K562 (cell line): ENCODE measurements around the gene KCNK16. TPM values are rescaled to one million over a fixed set of nuclear protein-coding genes. Genes with fewer than 3 reads are reported as not detected.

Experiments used
- ATAC-seq: fragments of 200-7000 bp; cut with Tn5 transposase; 3 replicates; pipeline ENCODE4 v1.9.1; 2020; ENCODE audit warnings: moderate library complexity
- BruUV-seq: library from RNA; stranded (reverse); fragments of 400-500 nt; replicated peaks from 2 replicates; lab custom pipeline; 2021; lab: Mats Ljungman, UMichigan
- CTCF ChIA-PET: fragments of 300-600 bp; formaldehyde crosslinking; extraction: SDS; loops from one replicate; lab custom pipeline; 2021; ENCODE audit warnings: low intra/inter-chr PET ratio; lab: Yijun Ruan, JAX
- POLR2A ChIA-PET: fragments of 300-600, 350-650 bp; sonication (Branson Sonifier 250); formaldehyde crosslinking; extraction: SDS; loops from one replicate; lab custom pipeline; 2021; ENCODE audit warnings: antibody characterized with exemption, inconsistent platforms; lab: Yijun Ruan, JAX
- DNase-seq, 4 experiments: peaks; one replicate each; pipeline versions ENCODE4 v3.0.0 to v3.0.0-alpha.2; 2011 to 2018; ENCODE audit warnings: low spot score in 3 of 4, mixed read lengths in 3 of 4; ENCODE audit errors: extremely low read depth in 1 of 4
- FAIRE-seq: peaks from 2 replicates; lab custom pipeline; 2011; peaks lifted over from hg19 to GRCh38; lab: Jason Lieb, UNC
- H2AFZ ChIP-seq: 2 replicates; pipeline ENCODE4 v1.6.0; 2011; ENCODE audit warnings: low read depth, low read length, control low read depth, inconsistent platforms
- H3K27ac ChIP-seq: fragments of 200-600 bp; 3 replicates; pipeline ENCODE4 v1.8.0; 2011; ENCODE audit warnings: low read depth, mild to moderate bottlenecking, control low read depth, inconsistent platforms, low read length, moderate library complexity, mixed read lengths; ENCODE audit errors: extremely low read depth
- H3K27me3 ChIP-seq, 2 experiments: fragments of 300-600 bp in 1 of 2; 2 replicates in 1 of 2; 3 replicates in 1 of 2; pipeline versions ENCODE4 v1.6.0 to v1.8.0; 2011; ENCODE audit warnings: inconsistent platforms in 2 of 2, low read length in 2 of 2, mild to moderate bottlenecking in 1 of 2, mixed read lengths in 1 of 2, moderate library complexity in 1 of 2; ENCODE audit not compliant: control insufficient read depth in 2 of 2, insufficient read depth in 2 of 2
- H3K36me3 ChIP-seq: fragments of 300-600 bp; 3 replicates; pipeline ENCODE4 v1.8.0; 2011; ENCODE audit warnings: mild to moderate bottlenecking, low read length, inconsistent platforms; ENCODE audit not compliant: control insufficient read depth, insufficient read depth
- H3K4me1 ChIP-seq, 2 experiments: fragments of 200-600 bp in 1 of 2; replicated peaks in 1 of 2; 2 replicates in 1 of 2; 3 replicates in 1 of 2; pipeline versions ENCODE4 v1.5.1 to v1.8.0; 2011; ENCODE audit warnings: inconsistent platforms in 2 of 2, low read length in 2 of 2, mild to moderate bottlenecking in 1 of 2, mixed read lengths in 1 of 2, moderate library complexity in 1 of 2; ENCODE audit not compliant: control insufficient read depth in 2 of 2, insufficient read depth in 2 of 2
- H3K4me2 ChIP-seq: 2 replicates; pipeline ENCODE4 v1.6.1; 2011; ENCODE audit warnings: low read length, control low read depth, inconsistent platforms, mixed read lengths; ENCODE audit not compliant: insufficient read depth
- H3K4me3 ChIP-seq: fragments of 200-600 bp; sonication (generic), shearing (Covaris generic); 2 replicates; pipeline ENCODE4 v1.5.1; 2016; ENCODE audit warnings: control low read depth, inconsistent platforms
- H3K79me2 ChIP-seq: fragments of 200-600 bp; 3 replicates; pipeline ENCODE4 v1.8.0; 2011; ENCODE audit warnings: low read length, inconsistent platforms; ENCODE audit not compliant: control insufficient read depth, insufficient read depth
- H3K9ac ChIP-seq, 2 experiments: 2 replicates each; pipeline versions ENCODE4 v1.6.0 to v1.6.1; 2011; ENCODE audit warnings: low read depth in 2 of 2, low read length in 2 of 2, control low read depth in 1 of 2, inconsistent platforms in 1 of 2, mild to moderate bottlenecking in 1 of 2, mixed read lengths in 1 of 2; ENCODE audit not compliant: insufficient read depth in 1 of 2
- H3K9me1 ChIP-seq: one replicate; pipeline ENCODE4 v1.6.0; 2011; ENCODE audit warnings: inconsistent platforms, mild to moderate bottlenecking, low read length, moderate library complexity; ENCODE audit not compliant: control insufficient read depth, insufficient read depth
- H3K9me3 ChIP-seq: replicated peaks from 2 replicates; pipeline ENCODE4 v1.5.1; 2011; ENCODE audit warnings: low read depth, low read length, inconsistent platforms; ENCODE audit not compliant: control insufficient read depth, insufficient read depth
- H4K20me1 ChIP-seq: replicated peaks from 2 replicates; pipeline ENCODE4 v1.6.1; 2011; ENCODE audit warnings: low read length, inconsistent platforms, mixed read lengths; ENCODE audit not compliant: control insufficient read depth, insufficient read depth
- BCL6 ChIP-seq: fragments of 250-450 bp; sonication (Bioruptor Pico); IDR thresholded peaks from 2 replicates; pipeline ENCODE4 v1.4.0; 2020
- PYGO2 ChIP-seq: fragments of 450-650 bp; IDR thresholded peaks from 2 replicates; pipeline ENCODE4 v1.6.1; 2016; ENCODE audit warnings: mild to moderate bottlenecking, missing genetic modification characterization, moderate library complexity, missing compliant biosample characterization
- RAD51 ChIP-seq: fragments of 450-650 bp; IDR thresholded peaks from 2 replicates; pipeline ENCODE4 v1.7.1; 2016; ENCODE audit warnings: low read depth, mild to moderate bottlenecking, borderline replicate concordance
- TAF1 ChIP-seq: IDR thresholded peaks from 2 replicates; pipeline ENCODE4 v1.6.1; 2011; ENCODE audit warnings: mild to moderate bottlenecking, low read length, moderate library complexity; ENCODE audit not compliant: insufficient read depth, control insufficient read depth, severe bottlenecking; ENCODE audit errors: extremely low read depth
- TOE1 ChIP-seq, 2 experiments: fragments of 450-650 bp in 1 of 2; sonication (generic) in 1 of 2; formaldehyde crosslinking in 1 of 2; IDR thresholded peaks; 2 replicates each; pipeline versions ENCODE4 v1.7.1 to v1.8.0; 2016 to 2022; ENCODE audit warnings: borderline replicate concordance in 2 of 2, mild to moderate bottlenecking in 2 of 2, antibody characterized with exemption in 1 of 2, inconsistent platforms in 1 of 2, low read depth in 1 of 2, missing genetic modification reagents in 1 of 2, moderate library complexity in 1 of 2
- ZNF75A ChIP-seq: fragments of 450-650 bp; formaldehyde crosslinking; IDR thresholded peaks from 2 replicates; pipeline ENCODE4 v1.4.0; 2020; ENCODE audit warnings: mild to moderate bottlenecking
- WGBS: fragments of 100-300 bp; shearing (Covaris generic); methylation state at CpG from one replicate; pipeline ENCODE4 v1.1.6; 2016; ENCODE audit warnings: low coverage, mixed read lengths; ENCODE audit not compliant: insufficient coverage; ENCODE audit errors: missing lambda C conversion rate; 5-methylcytosine and 5-hydroxymethylcytosine counted together
- in situ Hi-C: fragments of 300-500 bp; cut with MboI; formaldehyde crosslinking; loops from 4 replicates; pipeline ENCODE4 v1.15.0; 2018; ENCODE audit warnings: inconsistent platforms, mixed read lengths
- intact Hi-C: fragments of 100-400 bp; cut with micrococcal nuclease; formaldehyde crosslinking; loops from 2 replicates; pipeline ENCODE4 v1.14.2; 2022
- polyA plus RNA-seq, 8 experiments: library from polyadenylated mRNA; depleted of rRNA in 4 of 8; stranded (reverse) in 5 of 8; unstranded in 3 of 8; fragments of >200 nt; fragmentation: Nextera tagmentation in 2 of 8; fragmentation: Illumina TruSeq in 1 of 8; extraction: Ambion mirVana in 2 of 8; extraction: Trizol in 1 of 8; gene quantifications; 2 replicates each; pipeline versions ENCODE4 v1.2.1 to v1.2.3, GENCODE V29; 2011 to 2014; ENCODE audit warnings: inconsistent platforms in 1 of 8, missing spikeins in 1 of 8
- total RNA-seq, 7 experiments: library from RNA; depleted of rRNA in 6 of 7; stranded (reverse); fragments of >200 nt in 6 of 7; fragmentation: Illumina TruSeq in 2 of 7; extraction: Trizol in 2 of 7; gene quantifications; 2 replicates each; pipeline versions ENCODE4 v1.2.1 to v1.2.3, GENCODE V29; 2011 to 2021; ENCODE audit warnings: low replicate concordance in 1 of 7
- TF ChIP-seq, protein P1 (sequence below): sonication (generic); formaldehyde crosslinking; IDR thresholded peaks from 2 replicates; pipeline ENCODE4 v1.9.0; 2022; ENCODE audit warnings: mild to moderate bottlenecking, missing genetic modification reagents
- TF ChIP-seq, protein P2 (sequence below): fragments of 450-650 bp; formaldehyde crosslinking; IDR thresholded peaks from 2 replicates; pipeline ENCODE4 v1.4.0; 2020; ENCODE audit warnings: mild to moderate bottlenecking, mixed read lengths
- TF ChIP-seq, protein P3 (sequence below): sonication (generic); formaldehyde crosslinking; IDR thresholded peaks from 2 replicates; pipeline ENCODE4 v1.5.0; 2020; ENCODE audit warnings: missing genetic modification reagents
- TF ChIP-seq, protein P4 (sequence below): fragments of 450-650 bp; IDR thresholded peaks from 2 replicates; pipeline ENCODE4 v1.6.1; 2016; ENCODE audit warnings: antibody characterized with exemption

KCNK16 gene
- total and polyA plus RNA-seq, 9 of the 15 experiments (the other 6 are each of a cell fraction or from before 2014, with no cell fraction given): not detected

DNA sequence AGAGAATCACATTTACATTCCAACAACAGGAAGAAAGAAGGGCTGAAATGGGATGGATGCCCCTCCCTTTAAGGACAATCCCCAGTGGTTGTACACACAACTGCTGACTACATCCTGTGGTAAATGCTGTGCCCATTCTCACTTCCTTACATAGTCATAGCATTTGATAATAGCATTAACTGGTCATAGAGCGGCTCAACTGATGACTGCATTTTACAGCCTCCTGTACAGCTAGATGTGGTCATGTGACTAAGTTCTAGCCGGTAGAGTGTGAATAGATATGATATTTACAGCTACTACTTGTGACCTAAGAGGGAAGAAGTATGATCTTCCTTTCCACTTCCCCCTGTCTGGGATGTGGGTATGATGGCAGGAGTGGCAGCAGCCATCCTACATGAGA is 33.0 kb downstream of the KCNK16 start:
- 0% methylated on average over 2 of the region's 2 CpGs for WGBS
- Histone ChIP-seq H2AFZ (no peak overlapping the region), H3K27ac (no peak overlapping the region), H3K4me1 (no peaks in the 10 kb centered on the region), H3K4me2 (no peak overlapping the region), H3K79me2 (no peaks in the 10 kb centered on the region), H3K9me3 (no peaks in the 10 kb centered on the region), H3K9me1 (no peaks in the 10 kb centered on the region), H3K27me3 (peaks cover 64 to 69% of the 10 kb centered on the region in 2 experiments), H3K9ac (no peak overlapping the region), H3K4me3 (no peak overlapping the region), H3K36me3 (no peaks in the 10 kb centered on the region), H4K20me1 (peaks cover 11% of the 10 kb centered on the region; the same call in 1 of the 2 replicates)
- DNase-seq (no peak), FAIRE-seq (peak; percentile 59), ATAC-seq (no peak)
- ChIA-PET CTCF (no interaction called here), POLR2A (no interaction called here)
- intact Hi-C loops (no loop called here), in situ Hi-C loops (no loop called here)
- no TSS peak for BruUV-seq
- TF ChIP-seq, protein P1, sequence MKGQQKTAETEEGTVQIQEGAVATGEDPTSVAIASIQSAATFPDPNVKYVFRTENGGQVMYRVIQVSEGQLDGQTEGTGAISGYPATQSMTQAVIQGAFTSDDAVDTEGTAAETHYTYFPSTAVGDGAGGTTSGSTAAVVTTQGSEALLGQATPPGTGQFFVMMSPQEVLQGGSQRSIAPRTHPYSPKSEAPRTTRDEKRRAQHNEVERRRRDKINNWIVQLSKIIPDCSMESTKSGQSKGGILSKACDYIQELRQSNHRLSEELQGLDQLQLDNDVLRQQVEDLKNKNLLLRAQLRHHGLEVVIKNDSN (CRISPR knock-in tag): peak; percentile 48
- TF ChIP-seq TAF1: no peak
- TF ChIP-seq TOE1 (IDR thresholded peaks at IDR 0.05; ENCODE audit: borderline replicate concordance): peak; percentile 66; the same call in 1 of the 2 replicates
- TF ChIP-seq TOE1 (CRISPR knock-in tag; IDR thresholded peaks at IDR 0.05; ENCODE audit: borderline replicate concordance, low read depth): no peak
- TF ChIP-seq RAD51: peak; percentile 42
- TF ChIP-seq, protein P2, sequence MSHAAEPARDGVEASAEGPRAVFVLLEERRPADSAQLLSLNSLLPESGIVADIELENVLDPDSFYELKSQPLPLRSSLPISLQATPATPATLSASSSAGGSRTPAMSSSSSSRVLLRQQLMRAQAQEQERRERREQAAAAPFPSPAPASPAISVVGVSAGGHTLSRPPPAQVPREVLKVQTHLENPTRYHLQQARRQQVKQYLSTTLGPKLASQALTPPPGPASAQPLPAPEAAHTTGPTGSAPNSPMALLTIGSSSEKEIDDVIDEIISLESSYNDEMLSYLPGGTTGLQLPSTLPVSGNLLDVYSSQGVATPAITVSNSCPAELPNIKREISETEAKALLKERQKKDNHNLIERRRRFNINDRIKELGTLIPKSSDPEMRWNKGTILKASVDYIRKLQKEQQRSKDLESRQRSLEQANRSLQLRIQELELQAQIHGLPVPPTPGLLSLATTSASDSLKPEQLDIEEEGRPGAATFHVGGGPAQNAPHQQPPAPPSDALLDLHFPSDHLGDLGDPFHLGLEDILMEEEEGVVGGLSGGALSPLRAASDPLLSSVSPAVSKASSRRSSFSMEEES (CRISPR knock-in tag): peak; percentile 95
- TF ChIP-seq ZNF75A: no peak
- no peak for TF ChIP-seq BCL6 (CRISPR knock-in tag)
- no peak for TF ChIP-seq PYGO2 (tag)
- TF ChIP-seq, protein P3, sequence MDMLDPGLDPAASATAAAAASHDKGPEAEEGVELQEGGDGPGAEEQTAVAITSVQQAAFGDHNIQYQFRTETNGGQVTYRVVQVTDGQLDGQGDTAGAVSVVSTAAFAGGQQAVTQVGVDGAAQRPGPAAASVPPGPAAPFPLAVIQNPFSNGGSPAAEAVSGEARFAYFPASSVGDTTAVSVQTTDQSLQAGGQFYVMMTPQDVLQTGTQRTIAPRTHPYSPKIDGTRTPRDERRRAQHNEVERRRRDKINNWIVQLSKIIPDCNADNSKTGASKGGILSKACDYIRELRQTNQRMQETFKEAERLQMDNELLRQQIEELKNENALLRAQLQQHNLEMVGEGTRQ: peak; percentile 27; the same call in 1 of the 2 replicates
- TF ChIP-seq, protein P4, sequence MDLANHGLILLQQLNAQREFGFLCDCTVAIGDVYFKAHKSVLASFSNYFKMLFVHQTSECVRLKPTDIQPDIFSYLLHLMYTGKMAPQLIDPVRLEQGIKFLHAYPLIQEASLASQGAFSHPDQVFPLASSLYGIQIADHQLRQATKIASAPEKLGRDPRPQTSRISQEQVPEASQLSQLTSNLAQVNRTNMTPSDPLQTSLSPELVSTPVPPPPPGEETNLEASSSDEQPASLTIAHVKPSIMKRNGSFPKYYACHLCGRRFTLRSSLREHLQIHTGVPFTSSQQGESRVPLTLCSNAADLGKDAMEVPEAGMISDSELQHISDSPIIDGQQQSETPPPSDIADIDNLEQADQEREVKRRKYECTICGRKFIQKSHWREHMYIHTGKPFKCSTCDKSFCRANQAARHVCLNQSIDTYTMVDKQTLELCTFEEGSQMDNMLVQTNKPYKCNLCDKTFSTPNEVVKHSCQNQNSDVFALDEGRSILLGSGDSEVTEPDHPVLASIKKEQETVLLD: no peak
